ENCODE results near the gene TRAM2.
"Not testable (repeated sequence)": the region's sequence is repeated elsewhere in the genome, so short reads cannot be mapped to it uniquely, and the experiment has no call there.

The TRAM2 gene

DNA sequence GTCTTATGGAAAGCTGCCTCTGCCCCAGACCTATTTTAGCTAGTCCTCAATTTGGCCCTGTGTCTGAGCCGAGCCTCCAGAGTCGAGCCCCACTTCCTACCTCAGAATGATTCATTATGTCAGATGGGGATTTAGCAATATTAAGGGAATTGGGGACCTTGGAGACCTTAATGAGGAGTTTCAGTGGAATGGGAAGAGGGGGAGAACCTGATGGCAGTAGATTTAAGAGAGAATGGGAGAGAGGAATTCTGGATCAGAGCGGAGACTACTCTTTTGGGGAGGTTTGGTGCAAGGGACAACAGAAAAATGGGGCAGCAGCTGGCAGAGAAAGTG lies 93.2 kb downstream of the TRAM2 start:
- in situ Hi-C loops (cut with HindIII; ENCODE audit: low sequenced_read_pairs), result no loop called here
- TF ChIP-seq CTCF (IDR thresholded peaks at IDR 0.05; ENCODE audit: low read depth, low read length), result no peak
- no peak overlapping the region for H3K4me3 ChIP-seq (ENCODE audit: low read depth, low read length)
- no peak for DNase-seq (ENCODE audit: low read depth, low spot score)

DNA sequence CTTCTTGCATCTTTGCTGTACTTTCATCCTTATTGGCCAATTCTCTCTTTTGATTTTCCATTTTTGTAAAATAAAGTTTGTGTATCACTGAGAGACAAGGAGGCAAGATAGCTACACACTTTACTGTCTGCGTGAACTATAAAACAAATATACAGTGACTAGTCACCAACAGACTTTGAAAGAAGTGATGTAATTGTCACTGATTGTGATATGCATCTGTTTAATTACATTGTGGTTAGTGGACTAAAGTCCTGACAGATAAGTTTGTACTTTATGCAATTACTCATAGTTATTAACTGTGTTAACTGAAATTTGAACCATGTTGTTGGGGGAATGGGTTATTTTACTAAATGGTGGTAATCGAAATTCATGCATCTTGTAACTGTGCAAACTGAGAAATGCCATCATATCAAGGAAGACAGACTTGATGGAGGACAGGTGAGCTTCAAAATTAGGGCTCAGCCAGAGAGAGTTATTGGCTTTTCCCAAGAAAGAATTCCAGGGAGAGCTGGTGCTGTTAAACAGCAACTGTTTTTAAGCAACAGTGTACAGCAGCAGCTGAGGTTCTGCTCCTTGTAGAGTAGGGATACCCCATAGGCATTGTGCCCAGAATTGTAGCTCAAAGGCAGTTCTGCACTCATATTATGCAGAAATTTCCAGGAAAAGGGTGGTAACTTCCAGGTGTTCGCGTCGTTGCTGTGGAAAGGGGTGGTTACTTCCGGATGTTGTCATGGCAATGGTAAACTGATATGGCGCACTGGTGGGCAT lies 93.8 kb downstream of the TRAM2 start:
- in situ Hi-C loops (cut with HindIII; ENCODE audit: low sequenced_read_pairs), result no loop called here
- no peak for TF ChIP-seq CTCF (IDR thresholded peaks at IDR 0.05; ENCODE audit: low read depth, low read length)
- DNase-seq (ENCODE audit: low read depth, low spot score), result no peak
- H3K4me3 ChIP-seq (ENCODE audit: low read depth, low read length), result no peak overlapping the region

- no peak for DNase-seq (ENCODE audit: low read depth, low spot score)
- in situ Hi-C loops (cut with HindIII; ENCODE audit: low sequenced_read_pairs), result no loop called here
- no peak for TF ChIP-seq CTCF (IDR thresholded peaks at IDR 0.05; ENCODE audit: low read depth, low read length)
- H3K4me3 ChIP-seq (ENCODE audit: low read depth, low read length), result no peak overlapping the region
Observed at GRCh38 chr6:52475307-52475706, 101.6 kb downstream of the TRAM2 start.

DNA sequence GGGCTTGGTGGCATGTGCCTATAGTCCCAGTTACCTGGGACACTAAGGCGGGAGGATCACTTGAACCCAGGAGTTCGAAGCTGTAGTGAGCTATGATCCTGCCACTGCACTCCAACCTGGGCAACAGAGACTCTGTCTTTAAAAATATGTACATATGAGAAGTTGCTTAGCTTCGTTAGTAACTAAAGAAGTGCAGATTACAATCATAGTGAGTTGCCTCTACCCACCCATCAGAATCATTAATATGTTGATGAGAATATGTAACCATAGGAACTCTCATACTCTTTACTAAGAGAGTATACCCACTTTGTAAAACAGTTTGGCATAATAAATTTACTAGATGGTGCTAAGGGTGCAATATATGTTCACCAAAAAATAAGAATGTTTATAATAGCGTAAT lies 102.7 kb downstream of the TRAM2 start:
- in situ Hi-C loops (cut with HindIII; ENCODE audit: low sequenced_read_pairs), result no loop called here
- no peak overlapping the region for H3K4me3 ChIP-seq (ENCODE audit: low read depth, low read length)
- DNase-seq (ENCODE audit: low read depth, low spot score), result no peak
- no peak for TF ChIP-seq CTCF (IDR thresholded peaks at IDR 0.05; ENCODE audit: low read depth, low read length)

DNA sequence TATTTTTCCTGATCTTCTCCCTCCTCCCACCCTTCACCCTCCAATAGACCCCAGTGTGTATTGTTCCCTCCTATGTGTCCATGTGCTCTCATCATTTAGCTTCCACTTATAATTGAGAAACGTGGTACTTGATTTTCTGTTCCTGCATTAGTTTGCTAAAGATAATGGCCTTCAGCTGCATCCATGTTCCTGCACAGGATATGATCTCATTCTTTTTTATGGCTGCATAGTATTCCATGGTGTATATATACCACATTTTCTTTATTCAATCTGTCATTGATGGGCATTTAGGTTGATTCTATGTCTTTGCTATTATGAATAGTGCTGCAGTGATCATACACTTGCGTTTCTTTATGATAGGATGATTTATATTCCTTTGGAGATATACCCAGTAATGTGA lies 115.7 kb downstream of the TRAM2 start:
- H3K4me3 ChIP-seq (ENCODE audit: low read depth, low read length); in situ Hi-C loops (cut with HindIII; ENCODE audit: low sequenced_read_pairs); DNase-seq (ENCODE audit: low read depth, low spot score): not testable (repeated sequence)

- DNase-seq (ENCODE audit: low read depth, low spot score), result no peak
- no peak overlapping the region for H3K4me3 ChIP-seq (ENCODE audit: low read depth, low read length)
- TF ChIP-seq CTCF (IDR thresholded peaks at IDR 0.05; ENCODE audit: low read depth, low read length), result no peak
- in situ Hi-C loops (cut with HindIII; ENCODE audit: low sequenced_read_pairs), result no loop called here
Observed at GRCh38 chr6:52457096-52457495, 119.8 kb downstream of the TRAM2 start.

- H3K4me3 ChIP-seq (ENCODE audit: low read depth, low read length), result no peak overlapping the region
- peak; percentile 48 for DNase-seq (ENCODE audit: low read depth, low spot score)
- in situ Hi-C loops (cut with HindIII; ENCODE audit: low sequenced_read_pairs), result no loop called here
- no peak for TF ChIP-seq CTCF (IDR thresholded peaks at IDR 0.05; ENCODE audit: low read depth, low read length)
Observed at GRCh38 chr6:52454556-52454955, 122.3 kb downstream of the TRAM2 start.
